HG03442 (cell line): ENCODE data around the gene TOM1L1.
"Not testable (repeated sequence)": the region's sequence is repeated elsewhere in the genome, so short reads cannot be mapped to it uniquely, and the experiment has no call there.

ENCODE experiments used
- ATAC-seq: cut with Tn5 transposase; IDR thresholded peaks from one replicate; pipeline ENCODE4 v1.9.1; 2021; ENCODE audit warnings: mild to moderate bottlenecking, moderate library complexity; ENCODE audit not compliant: unreplicated experiment

Gene TOM1L1, protein sequence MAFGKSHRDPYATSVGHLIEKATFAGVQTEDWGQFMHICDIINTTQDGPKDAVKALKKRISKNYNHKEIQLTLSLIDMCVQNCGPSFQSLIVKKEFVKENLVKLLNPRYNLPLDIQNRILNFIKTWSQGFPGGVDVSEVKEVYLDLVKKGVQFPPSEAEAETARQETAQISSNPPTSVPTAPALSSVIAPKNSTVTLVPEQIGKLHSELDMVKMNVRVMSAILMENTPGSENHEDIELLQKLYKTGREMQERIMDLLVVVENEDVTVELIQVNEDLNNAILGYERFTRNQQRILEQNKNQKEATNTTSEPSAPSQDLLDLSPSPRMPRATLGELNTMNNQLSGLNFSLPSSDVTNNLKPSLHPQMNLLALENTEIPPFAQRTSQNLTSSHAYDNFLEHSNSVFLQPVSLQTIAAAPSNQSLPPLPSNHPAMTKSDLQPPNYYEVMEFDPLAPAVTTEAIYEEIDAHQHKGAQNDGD

GRCh38 chr17:54900457-54901229, at the start of gene TOM1L1:
TSS of gene TOM1L1 (plus strand) at chr17:54900852. CDS start at chr17:54900866, 14 bp downstream.
- peak; percentile 70 for ATAC-seq

DNA sequence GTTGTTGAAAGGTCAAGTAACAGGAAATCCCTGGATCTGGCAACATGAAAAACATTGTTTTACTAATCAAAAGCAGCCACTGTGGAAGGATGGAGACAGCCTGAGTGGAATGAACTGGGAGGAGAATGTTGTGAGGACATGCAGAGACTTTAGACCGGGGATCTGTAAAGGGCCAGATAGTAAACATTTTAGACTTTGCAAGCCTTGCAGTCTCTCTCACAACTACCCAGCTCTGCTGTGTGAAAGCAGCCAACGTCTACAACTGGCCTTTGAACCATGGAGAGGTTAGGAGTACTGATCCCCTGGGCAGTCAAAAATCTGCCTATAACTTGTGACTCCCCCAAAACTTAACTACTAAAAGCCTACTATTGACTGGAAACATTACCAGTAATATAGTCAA, 41.5 kb upstream of the TOM1L1 start:
- no peak for ATAC-seq

DNA sequence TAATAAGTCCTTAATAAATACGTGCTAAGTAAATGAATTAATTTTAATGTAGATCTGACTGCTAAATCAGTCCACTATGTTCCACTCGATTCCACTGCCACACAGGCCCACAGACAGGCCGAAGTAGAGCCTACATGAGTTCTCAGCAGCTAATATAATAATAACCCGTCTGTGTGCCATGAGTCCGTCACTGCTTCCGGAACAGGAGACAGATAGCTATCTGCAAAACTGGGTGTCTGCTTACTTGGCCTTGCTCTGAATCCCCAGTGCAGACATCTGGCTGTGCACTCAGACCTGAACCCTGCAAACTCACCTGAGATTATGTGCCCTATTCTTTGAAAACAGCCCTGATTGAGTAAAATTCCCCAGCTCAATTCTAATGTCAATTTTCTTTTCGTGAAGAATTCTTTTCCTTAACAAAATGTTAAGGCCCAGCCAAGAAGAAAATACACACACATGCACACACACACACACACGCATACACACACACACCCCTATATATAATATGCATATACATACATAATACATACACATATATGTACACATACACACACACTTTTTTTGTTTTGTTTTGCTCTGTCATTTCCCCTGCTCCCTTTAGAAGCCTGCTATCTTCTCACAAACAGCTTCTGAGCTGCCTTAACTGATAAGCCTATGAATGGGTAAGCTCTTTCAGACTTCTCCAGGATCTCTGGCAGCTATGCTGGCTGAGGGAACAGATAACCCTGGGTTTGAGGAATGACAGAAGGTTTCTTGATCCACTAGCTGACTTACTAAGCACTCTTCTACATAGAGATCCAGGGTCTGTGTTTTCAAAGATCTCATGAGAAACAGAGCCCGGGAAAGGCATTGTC, 39.8 kb upstream of the TOM1L1 start:
- ATAC-seq = no peak

DNA sequence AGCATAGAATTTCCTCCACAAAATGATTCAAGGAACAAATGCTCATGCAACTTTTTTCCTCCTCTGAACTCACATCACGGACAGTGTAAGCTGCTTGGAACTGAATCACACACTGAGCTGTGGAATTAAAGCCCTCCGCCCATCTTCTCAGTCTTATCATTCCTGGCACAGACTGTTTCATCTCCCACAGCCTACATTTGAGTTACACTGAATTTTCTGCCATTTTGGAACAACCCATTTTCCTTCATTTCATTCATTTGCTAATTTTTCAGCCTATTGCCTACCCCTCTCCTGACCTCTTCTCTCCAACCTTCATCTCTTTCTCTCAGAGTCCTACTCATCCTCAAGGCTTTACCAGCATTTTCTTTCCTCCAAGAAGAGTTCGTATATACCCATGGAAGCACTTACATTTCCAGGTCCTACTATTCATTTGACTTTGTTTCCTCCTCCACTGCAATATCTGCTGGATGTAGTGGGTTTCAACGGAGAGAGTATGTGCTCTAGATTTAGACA, 39.1 kb upstream of the TOM1L1 start:
- no peak for ATAC-seq

DNA sequence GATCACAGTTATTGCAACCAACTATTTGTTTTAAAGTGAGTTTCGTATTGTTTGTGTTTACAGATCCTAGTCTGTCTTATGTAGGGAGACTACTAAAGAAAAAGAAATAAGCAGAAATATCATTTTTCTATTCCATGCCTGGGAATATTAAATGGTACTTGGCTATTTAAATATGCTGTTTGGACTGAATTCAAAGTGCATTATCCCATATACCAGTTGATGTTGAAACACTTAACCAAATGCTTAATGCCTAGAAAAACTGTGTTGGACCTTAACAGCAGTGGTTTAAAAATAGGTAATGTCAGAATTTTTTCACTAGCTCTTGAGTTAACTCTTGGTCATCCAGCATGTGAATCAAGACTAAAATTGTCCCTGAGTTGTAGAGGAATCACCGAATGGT, 37.5 kb upstream of the TOM1L1 start:
- no peak for ATAC-seq

- no peak for ATAC-seq
Measured at GRCh38 chr17:54864070-54864469, 36.6 kb upstream of the TOM1L1 start.

DNA sequence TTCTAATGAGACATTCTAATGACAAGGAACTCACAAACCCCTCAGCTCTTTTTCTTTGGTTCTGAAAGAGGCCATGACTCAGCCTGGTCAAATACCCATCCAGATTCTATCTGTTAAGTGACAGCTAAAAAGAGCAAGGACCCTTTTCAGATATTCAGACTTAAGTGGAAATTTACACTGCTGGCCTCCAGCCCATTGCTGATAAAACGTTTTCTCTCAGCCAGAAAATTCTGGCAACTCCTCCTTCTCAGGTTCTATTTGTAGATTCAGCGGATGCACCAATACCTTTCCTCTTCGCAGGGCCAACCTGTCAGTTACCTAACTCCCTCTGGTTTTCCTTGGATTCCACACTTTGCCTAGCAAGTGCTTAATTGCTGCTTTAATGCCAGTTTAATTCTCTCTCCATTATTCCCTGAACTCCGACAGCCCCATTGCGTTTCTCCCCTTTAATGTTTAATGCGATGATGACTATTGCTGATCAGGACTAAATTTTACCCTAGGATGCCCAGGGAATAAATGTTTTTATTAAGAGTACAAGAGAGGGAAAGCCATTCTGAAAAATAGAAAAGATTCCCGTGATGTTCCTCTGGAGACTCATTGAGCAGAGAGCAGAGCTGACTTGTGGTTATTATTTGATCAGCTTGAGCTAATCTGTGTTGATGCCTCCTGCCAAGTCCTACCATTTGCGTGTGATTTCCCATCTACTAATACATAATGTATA, 35.9 kb upstream of the TOM1L1 start:
- no peak for ATAC-seq

DNA sequence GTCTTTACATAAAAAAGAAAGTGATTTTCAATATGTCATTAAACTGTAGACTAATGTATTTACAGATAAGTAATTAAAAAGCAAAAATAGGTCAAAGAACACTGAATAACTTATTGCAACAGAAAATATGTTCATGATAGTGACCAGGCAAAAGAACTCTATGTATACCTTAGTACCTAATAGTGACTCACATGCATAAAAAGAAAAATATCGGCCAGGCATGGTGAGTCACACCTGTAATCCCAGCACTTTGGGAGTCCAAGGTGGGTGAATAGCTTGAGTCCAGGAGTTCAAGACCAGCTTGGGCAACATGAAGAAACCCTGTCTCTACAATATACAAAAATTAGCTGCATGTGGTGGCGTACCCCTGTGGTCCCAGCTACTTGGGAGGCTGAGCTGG, 33.0 kb upstream of the TOM1L1 start:
- ATAC-seq = no peak

- ATAC-seq = no peak
Measured at GRCh38 chr17:54870671-54871175, 29.9 kb upstream of the TOM1L1 start.

DNA sequence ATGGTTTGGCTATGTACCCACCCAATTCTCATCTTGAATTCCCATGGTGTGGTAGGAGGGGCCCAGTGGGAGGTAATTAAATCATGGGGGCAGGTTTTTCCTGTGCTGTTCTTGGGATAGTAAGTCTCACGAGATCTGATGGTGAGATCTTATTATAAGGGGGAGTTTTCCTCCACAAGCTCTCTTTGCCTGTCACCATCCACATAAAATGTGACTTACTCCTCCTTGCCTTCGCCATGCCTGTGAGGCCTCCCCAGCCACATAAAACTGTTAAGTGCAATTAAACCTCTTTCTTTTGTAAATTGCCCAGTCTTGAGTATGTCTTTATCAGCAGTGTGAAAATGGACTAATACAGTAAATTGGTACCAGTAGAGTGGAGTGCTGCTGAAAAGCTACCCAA, 24.7 kb upstream of the TOM1L1 start:
- ATAC-seq = not testable (repeated sequence)

DNA sequence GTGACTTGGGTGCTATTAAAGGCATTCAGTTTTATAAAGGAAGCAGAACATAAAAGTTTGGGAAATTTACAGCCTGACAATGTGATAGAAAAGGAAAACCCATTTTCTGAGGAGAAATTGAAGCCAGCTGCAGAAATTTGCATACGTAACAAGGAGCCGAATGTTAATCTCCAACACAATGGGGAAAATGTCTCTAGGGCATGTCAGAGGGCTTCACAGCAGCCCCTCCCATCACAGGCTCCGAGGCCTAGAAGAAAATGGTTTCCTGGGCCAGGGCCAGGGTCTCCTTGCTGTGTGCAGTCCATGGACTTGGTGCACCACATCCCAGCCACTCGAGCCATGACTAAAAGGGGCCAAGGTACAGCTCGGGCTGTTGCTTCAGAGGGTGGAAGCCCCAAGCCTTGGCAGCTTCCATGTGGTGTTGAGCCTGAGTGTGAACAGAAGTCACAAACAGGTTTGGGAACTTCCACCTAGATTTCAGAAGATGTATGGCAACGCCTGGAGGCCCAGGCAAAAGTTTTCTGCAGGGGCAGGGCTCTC, 23.9 kb upstream of the TOM1L1 start:
- ATAC-seq = no peak

- ATAC-seq = no peak
Measured at GRCh38 chr17:54881255-54881972, 19.2 kb upstream of the TOM1L1 start.

GRCh38 chr17:54882371-54882770, 18.3 kb upstream of the TOM1L1 start:
- no peak for ATAC-seq

GRCh38 chr17:54882950-54883349, 17.7 kb upstream of the TOM1L1 start:
- peak; percentile 97 for ATAC-seq

DNA sequence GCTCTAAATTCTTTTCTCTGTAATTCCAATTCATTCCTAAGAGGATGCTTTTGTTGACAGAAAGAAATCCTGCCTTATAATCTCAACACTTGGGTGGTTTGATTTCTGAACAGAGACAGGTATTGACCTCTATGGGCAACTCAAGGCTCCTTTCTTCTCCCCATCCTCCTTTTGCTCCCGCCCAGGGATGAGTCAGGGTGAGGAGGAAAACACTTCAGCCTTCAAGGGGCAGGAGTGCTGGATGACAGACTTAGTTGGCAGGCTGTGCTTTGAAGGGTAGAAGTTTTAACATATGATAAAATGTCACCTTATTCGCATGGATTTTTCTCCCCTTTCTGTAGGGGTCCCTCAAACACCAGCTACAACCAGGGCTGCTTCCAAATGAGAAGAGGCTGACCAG, 16.7 kb upstream of the TOM1L1 start:
- no peak for ATAC-seq

- ATAC-seq = no peak
Measured at GRCh38 chr17:54887787-54888186, 12.9 kb upstream of the TOM1L1 start.

GRCh38 chr17:54888254-54888653, 12.4 kb upstream of the TOM1L1 start:
- ATAC-seq = no peak

DNA sequence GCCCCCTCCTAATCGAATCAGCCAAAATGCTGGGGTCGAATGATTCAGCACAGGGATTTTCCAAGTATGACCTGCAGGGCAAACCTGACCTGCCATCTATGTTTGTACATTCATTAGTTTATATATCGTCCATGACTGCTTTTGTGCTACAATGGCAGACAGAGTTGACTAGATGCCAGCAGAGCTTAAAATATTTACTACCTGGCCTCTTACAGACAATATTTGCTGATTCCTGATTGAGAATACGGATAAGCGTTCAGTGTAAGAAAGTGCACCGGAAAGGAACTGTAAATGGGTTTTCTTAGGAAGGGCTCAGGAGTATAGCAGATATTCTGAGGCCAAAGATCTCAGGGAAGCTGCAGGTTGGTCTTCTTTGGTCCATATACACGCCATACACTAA, 11.7 kb upstream of the TOM1L1 start:
- no peak for ATAC-seq

DNA sequence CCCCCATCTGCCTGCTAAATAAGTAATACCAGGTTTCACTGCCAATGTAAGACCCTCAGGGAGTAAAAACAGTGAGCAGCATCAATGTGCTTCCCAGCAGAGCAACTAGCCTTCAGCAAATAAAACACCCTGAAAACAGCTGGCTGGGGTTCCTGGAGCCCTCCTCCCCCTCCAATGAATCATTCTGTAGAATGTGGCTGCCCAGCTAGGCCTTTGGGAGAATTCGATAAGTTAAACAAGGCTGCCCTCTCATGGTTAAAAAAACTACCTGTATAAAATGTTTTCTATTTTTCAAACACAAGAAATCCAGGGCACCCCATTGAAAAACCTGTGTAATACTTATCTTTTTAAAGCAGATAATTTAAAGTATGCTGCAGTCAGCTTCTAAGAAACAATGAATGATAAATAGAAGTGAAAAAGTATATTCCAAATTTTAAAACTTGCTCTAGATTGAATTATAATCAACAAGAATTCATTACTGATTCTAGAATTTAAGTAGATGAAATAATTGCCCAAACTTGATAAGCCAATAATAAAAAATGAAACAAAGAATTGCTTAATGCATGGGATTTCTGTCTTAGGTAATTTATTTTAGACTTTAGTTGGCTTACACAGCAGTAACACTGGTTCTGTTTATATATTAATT, 9.4 kb upstream of the TOM1L1 start:
- ATAC-seq = peak; percentile 64
